HG03139 (cell line): ENCODE measurements around the gene NQO2.
"Not testable (repeated sequence)": the region's sequence is repeated elsewhere in the genome, so short reads cannot be mapped to it uniquely, and the experiment has no call there.

ENCODE experiments used
- ATAC-seq: cut with Tn5 transposase; IDR thresholded peaks from one replicate; pipeline ENCODE4 v1.9.1; 2021; ENCODE audit not compliant: unreplicated experiment

The NQO2 gene

DNA sequence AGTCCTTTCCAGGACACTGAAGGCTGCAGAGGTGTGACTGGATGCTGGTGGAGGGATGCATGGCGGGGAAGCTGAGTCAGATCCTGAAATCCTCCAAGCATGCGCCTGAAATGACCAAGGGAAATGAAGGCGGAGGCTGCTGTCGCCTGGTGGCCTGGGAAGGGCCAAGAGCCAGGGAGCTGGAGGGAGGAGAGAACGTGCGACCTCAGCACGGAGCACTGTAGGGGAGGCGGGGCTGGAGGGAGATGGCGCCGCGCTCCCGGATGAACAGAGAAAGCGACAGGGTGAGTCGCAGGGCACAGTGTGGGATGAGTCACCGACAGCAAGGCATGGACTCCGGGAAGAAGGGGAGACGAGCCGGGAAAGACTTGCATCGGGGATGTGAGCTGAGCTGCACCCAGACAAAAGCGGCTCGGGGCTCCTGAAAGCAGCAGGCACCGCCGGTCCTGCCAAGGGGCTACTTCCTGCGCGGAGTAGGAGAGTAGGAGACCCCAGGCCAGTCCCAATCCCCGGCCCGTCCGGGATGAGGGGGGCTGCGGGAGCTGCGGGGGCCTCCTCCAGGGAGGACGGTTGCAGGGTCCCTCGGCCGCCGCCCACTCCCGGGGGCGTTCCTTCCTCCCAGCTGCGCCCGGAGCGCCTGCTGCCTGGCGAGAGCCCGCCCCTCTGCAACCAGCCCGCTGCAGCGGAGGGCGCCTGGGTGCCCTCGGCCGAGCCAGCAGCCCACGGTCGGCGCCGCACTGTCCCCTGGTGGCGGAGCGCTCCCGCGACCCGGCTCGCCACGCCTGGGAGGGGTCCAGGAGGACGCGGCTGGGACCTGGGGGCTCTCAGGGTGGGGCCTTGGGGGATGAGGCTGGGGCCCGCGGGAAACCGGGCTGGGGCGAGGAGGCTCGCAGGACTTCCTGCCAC is 11.0 kb upstream of the NQO2 start:
- ATAC-seq = peak; percentile 52

DNA sequence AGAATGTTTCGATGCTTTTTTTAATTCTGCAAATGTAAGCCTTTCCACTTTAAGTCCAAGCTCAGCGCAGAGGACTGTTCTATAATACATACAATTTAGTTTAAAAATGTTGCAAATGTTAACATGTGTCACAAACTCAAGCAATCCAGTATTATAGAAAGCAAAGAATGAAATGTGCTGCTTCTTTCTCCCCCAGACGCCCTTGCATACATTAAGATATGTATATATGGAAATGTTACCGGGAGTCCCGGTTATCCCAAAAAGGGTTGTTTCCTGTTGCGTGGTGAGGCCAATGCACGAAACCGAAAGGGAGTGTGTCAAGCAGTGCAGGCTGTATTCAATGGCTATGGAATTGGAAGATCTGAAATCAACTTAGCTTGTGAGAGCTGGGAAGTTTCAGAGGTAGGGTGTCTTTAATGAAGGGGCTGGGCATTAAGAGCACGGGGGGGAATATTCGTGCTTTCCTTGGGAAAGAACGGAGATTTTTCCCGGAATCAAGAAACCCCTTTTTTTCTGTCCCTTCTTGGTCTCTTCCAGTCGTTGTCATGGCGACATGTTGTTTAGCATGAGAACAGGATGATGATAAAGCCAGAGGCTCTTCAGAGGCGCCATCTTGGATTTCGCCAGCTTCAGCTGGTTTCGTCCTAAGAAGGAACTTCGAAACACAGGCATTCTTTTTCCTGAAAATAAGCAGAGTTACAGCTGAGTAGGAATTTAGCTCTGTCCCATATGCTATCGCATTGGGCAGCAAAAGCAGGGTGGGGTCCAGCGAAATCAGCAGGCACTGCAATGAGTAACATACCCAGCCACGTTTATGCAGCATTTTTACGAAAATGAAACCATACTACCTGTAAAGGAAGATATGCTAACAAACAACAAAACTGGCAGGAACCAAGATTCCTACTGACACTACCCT is 10.1 kb upstream of the NQO2 start:
- peak; percentile 63 for ATAC-seq

GRCh38 chr6:2990248-2990931 is 9.3 kb upstream of the NQO2 start:
- ATAC-seq = no peak

DNA sequence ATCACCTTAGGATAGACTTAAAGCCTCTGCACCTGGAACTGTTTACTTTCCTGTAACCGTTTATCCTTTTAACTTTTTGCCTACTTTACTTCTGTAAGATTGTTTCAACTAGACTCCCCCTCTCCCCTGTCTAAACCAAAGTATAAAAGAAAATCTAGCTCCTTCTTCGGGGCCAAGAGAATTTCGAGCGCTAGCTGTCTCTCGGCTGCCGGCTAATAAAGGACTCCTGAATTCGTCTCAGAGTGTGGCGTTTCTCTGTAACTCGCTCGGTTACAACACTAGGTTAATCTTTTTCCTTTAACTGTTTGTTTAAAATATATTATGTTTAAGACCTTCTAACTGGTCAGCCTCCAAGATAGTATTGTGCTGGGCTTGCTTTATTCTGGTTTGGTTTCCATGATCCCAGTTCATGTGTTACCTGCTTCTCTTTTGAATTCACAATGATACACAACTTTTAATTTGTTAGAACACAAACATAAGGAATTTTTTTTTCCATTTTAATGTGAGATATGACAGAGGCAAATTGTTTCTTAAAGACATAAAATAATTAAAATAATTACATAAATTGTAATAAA is 8.7 kb upstream of the NQO2 start:
- no peak for ATAC-seq

DNA sequence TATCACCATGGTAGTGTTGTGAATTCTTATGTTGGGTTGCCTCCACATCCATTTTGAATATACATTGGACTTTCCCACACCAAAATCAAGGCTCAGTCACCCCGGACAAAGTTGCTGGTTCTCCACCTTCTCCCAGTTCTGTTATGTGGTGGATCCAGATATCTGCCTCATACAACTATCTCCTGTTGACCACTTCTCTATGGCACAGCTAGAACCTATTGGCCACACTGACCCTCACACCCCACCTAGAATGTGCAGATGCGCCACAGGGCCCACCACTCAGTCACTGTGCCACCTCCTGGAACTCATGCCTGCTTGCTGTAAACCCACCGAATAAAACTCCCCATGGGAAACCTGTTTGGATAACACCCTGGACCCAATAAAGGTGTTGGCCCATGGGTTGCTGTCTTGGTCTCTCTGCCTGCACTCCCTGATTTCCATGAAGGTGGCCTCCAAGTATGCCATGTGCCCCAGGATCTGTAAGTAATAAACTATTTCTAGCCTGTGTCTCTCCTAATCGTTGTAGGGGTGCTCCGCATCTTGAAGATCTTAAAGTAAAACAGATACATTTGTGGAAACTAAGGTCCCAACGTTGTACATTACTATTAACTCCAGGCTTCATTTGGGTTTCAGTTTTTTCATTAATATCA is 7.2 kb upstream of the NQO2 start:
- no peak for ATAC-seq

GRCh38 chr6:2993755-2994317 is 5.9 kb upstream of the NQO2 start:
- no peak for ATAC-seq

DNA sequence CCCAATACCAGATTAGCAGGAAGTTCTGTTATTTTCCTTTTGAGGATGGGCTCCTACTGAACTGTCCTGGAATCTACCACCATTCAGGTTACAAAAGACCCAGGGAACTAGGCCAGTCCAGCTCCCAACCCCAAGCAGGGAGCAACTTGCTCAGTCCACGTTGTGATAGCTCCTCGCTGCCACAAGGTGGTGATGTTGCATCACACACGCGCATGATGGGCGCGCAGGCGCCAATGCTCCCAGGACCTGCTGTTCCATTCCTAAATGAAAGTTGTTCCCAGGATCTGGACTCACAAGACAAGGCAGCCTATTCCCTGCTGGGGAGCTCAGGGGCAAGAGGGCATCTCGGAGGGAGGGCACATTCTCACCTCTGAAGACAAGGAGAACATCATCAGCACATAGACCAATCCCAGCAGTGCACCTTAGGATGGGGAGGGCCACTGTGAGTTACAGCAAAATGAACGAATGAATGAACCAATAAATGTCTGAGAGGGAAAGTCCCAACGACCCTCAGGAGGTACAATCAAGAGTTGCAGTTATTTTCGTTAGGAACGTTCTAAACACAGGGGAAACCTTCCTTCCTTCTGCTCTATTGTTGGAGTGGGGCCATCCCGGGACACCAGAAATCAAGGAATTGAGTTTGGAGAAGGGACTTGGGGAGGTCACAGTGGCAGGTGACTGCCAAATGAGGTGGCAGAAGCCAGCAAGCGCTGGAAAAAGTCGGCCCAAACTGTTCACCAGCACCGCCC is 1.3 kb upstream of the NQO2 start:
- peak; percentile 37 for ATAC-seq

DNA sequence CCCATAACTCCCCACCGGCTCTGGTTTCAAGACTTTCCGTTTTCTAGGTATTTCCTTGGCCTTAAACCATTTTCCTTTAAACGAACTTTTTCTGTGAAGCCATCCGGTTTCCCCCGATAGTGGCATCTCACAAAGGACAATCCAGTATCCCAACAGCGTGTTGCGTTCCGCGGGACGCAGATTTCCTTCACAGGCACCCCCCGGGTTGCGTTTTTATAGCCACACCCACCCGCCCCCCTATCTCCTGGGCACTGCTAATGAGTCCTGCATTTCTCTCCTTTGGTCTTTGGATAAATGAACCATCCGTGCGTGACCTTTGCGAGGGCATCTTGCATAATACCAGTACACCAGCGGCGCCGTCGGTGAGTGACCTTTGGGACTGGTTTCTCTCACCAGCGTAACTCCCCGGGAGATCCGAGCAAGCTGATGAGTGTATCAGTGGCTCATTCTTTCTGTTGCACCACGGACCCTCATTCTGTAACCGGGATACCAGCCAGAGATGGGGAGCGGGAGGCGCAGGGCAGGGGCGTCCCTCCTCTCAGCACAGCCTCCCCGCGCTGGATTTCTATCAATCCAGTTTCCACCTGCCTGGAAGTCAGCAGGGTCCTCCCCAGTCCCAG is 586 bp upstream of the NQO2 start:
- ATAC-seq = peak; percentile 3

GRCh38 chr6:3001146-3001772 is 1.6 kb downstream of the NQO2 start:
- no peak for ATAC-seq

- no peak for ATAC-seq
Measured at GRCh38 chr6:3001773-3002293, 2.1 kb downstream of the NQO2 start.

DNA sequence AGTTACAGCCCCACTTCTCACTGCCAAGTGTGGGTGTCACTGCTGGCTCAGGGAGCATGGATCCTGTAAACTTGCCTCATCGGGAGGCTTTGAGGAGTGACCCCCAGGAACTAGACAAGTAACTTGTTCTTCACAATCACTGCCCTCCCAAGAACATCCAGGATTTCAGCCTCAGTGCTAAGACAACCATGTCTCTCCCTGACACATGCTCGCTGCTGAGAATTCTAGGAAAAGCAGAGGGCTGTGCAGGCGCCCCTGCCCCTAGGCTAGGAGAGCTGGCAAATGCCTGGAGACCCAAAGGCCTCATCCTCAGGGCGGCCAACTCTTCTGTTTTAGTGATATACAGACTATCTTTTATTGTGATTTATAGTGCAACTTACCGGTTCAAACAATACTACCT is 3.5 kb downstream of the NQO2 start:
- not testable (repeated sequence) for ATAC-seq

GRCh38 chr6:3005077-3005476 is 5.4 kb downstream of the NQO2 start:
- no peak for ATAC-seq

DNA sequence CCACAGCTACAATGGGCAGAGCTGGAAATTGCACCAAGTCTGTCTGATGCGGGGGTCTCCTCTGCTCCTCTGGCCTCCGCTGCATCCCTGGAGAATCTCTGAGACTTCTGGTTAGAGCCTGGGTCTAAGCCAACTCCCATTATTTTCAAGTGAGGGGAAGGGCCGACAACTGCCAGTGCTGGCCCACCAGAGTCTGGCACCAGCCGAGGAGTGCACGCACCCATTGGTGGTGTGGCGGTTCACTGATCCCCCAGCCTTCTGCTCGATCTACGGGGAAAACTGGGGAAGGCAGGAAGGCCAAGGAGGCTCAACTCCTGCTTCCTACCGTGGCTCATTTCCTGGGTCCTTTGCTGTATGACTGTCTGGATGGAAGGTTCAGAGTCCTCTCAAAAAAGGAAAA is 6.2 kb downstream of the NQO2 start:
- no peak for ATAC-seq

- ATAC-seq = no peak
Measured at GRCh38 chr6:3006476-3006875, 6.8 kb downstream of the NQO2 start.

DNA sequence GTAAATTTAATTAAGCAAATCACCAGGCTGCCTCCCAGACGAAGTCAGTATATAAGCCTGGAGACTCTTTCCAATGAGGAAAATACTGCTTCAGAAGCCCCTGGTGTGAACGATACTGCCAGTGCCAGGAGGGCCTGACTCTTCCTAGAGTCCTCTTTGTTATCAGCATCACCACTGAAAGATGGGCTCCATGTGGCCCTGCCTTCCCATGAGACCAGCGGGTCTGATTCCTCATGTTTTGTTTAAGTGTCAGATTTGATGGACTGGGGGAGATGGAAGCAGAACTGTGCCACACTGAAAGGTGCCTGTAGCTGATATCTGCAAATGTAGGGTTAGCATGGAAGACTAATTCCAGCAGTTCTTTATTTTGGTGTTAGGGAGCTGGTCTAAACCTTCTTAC is 7.9 kb downstream of the NQO2 start:
- no peak for ATAC-seq

DNA sequence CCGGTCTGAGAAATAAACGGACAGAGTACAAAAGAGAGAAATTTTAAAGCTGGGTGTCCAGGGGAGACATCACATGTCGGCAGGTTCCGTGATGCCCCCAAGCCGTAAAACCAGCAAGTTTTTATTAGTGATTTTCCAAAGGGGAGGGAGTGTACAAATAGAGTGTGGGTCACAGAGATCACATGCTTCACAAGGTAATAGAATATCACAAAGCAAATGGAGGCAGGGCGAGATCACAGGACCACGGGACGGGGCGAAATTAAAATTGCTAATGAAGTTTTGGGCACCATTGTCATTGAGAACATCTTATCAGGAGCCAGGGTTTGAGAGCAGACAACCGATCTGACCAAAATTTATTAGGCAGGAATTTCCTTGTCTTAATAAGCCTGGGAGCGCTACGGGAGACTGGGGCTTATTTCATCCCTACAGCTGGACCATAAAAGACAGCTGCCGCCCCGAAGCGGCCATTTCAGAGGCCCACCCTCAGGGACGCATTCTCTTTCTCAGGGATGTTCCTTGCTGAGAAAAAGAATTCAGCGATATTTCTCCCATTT is 9.1 kb downstream of the NQO2 start:
- not testable (repeated sequence) for ATAC-seq

GRCh38 chr6:3009930-3010329 is 10.2 kb downstream of the NQO2 start:
- no peak for ATAC-seq

DNA sequence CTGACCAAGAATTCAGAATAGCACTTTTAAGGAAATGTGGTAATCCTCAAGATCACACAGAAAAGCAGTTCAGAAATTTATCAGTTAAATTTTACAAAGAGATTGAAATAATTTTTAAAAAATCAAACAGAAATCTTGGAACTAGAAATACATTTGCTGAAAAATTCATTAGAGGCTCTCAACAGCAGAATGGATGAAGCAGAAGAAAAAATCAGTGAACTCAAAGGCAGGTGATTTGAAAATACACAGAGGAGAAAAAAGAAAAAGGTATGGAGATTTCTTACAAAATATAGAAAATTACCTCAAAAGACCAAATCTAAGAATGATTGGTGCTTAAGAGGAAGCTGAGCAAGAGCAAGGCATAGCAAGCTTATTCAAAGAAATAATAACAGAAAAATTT is 11.5 kb downstream of the NQO2 start:
- no peak for ATAC-seq
